ENCODE results near the gene PHTF2. TPM values are rescaled to one million over a fixed set of nuclear protein-coding genes. Genes with fewer than 3 reads are reported as not detected.

Gene PHTF2
- polyA plus RNA-seq, 1 experiment, result 60.1 TPM

DNA sequence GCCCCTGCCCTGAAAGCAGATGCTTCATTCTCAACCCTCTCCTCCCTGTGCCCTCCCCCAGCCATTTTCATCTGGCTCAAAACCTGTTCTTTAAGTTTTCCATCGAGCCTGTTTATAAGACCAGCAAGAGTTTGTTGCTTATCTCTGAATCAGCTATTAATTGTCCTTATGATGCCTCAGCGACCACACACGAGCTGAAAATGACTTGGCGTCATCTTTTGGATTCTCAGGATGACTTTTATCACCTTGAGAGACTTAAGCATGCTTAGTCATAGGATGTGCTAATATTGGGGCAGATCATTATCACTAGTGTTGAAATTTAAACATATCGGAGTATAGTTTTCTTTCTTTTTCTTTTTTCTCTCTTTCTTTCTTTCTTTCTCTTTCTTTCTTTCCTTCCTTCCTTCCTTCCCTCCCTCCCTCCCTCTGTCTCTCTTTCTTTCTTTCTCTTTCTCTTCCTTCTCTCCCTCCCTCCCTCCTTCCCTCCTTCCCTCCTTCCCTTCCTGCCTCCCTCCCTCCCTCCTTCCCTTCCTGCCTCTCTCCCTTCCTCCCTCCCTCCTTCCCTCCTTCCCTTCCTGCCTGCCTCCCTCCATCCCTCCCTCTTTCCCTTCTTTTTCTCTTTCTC lies 184.5 kb downstream of the PHTF2 start:
- TF ChIP-seq, protein P1, sequence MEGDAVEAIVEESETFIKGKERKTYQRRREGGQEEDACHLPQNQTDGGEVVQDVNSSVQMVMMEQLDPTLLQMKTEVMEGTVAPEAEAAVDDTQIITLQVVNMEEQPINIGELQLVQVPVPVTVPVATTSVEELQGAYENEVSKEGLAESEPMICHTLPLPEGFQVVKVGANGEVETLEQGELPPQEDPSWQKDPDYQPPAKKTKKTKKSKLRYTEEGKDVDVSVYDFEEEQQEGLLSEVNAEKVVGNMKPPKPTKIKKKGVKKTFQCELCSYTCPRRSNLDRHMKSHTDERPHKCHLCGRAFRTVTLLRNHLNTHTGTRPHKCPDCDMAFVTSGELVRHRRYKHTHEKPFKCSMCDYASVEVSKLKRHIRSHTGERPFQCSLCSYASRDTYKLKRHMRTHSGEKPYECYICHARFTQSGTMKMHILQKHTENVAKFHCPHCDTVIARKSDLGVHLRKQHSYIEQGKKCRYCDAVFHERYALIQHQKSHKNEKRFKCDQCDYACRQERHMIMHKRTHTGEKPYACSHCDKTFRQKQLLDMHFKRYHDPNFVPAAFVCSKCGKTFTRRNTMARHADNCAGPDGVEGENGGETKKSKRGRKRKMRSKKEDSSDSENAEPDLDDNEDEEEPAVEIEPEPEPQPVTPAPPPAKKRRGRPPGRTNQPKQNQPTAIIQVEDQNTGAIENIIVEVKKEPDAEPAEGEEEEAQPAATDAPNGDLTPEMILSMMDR (IDR thresholded peaks at IDR 0.05; ENCODE audit: low read depth, low read length), result no peak
- Histone ChIP-seq H3K9me3 (ENCODE audit: control insufficient read depth, insufficient read depth, low read length) (no peaks in the 10 kb centered on the region; the same call in 1 of the 2 replicates), H3K27ac (ENCODE audit: low read depth, low read length) (no peak overlapping the region), H3K27me3 (ENCODE audit: control insufficient read depth, insufficient read depth, low read length) (no peaks in the 10 kb centered on the region), H3K4me3 (ENCODE audit: low read depth, low read length) (no peak overlapping the region)
- no peak for DNase-seq (ENCODE audit: low read depth, low spot score)
- ChIA-PET CTCF (interaction anchor here (0.6 kb wide), 1 partner anchor 37 kb away, joined by 3 read pairs; no protein-coding TSS in a partner anchor), POLR2A (interaction anchor here (0.7 kb wide), 1 partner anchor 76 kb away, joined by 6 read pairs; no protein-coding TSS in a partner anchor)

DNA sequence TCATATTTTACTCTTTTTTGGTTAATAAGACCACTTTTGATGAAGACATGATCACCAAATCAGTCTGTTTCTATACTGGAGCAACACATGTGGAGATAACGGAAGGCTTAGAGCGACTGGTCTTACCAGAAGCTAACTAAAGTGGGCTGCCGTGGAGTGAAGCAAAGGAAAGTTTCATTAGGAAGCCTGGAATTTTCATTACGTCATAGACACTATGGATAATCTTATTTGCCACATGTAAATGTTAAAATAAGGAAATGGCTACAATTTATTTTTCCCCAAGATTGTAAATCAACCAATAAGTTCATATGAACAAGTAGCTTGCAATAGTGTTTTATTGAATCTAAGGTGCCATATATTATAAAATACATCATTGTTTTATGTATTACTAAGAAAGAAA lies 185.4 kb downstream of the PHTF2 start:
- no peak overlapping the region for H3K27ac ChIP-seq (ENCODE audit: low read depth, low read length)
- TF ChIP-seq, protein P1 (IDR thresholded peaks at IDR 0.05; ENCODE audit: low read depth, low read length), result no peak
- H3K4me3 ChIP-seq (ENCODE audit: low read depth, low read length), result no peak overlapping the region
- no peaks in the 10 kb centered on the region for H3K27me3 ChIP-seq (ENCODE audit: control insufficient read depth, insufficient read depth, low read length)
- CTCF ChIA-PET, result interaction anchor here (0.6 kb wide), 1 partner anchor 36 kb away, joined by 3 read pairs; no protein-coding TSS in a partner anchor
- POLR2A ChIA-PET, result interaction anchor here (0.7 kb wide), 1 partner anchor 77 kb away, joined by 6 read pairs; no protein-coding TSS in a partner anchor
- H3K9me3 ChIP-seq (ENCODE audit: control insufficient read depth, insufficient read depth, low read length), result no peaks in the 10 kb centered on the region; the same call in 1 of the 2 replicates
- no peak for DNase-seq (ENCODE audit: low read depth, low spot score)

DNA sequence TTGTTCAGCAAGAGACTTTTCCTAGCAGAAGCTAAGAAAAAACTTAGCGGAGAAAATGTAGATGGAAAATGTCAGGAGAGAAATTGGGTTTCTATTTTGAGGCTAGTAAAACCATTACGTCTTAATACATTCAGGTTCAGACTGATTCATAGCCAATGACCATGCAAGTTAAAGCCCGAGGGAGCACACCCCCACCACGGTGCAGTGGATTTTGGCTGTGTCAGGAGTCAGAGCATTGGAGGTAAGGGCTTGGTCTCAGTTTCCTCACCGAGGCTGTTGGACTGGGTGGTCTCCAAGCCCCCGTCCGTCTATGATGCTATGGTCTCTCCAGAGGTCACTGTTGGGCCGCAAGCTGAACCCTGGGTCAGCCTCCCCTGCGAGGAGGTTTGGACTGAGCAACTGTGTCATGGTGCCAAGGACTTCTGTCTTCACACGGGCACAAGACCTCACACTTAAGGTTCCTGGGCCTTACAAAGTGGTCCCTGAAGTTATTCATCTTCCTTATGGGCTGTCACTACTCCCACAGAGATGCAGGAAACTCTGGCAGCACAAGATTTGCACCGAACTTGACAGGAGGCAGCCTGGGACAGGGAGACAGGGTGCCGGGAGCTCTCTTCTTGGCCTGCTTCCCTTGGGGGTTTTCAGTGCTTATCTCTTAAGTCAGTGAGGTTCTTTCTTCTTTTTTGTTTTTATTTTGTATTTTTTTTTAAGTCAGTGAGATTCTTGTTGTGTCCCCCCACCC lies 186.8 kb downstream of the PHTF2 start:
- CTCF ChIA-PET, result interaction anchor here (0.5 kb wide), 1 partner anchor 8 kb away, joined by 9 read pairs; no protein-coding TSS in a partner anchor

DNA sequence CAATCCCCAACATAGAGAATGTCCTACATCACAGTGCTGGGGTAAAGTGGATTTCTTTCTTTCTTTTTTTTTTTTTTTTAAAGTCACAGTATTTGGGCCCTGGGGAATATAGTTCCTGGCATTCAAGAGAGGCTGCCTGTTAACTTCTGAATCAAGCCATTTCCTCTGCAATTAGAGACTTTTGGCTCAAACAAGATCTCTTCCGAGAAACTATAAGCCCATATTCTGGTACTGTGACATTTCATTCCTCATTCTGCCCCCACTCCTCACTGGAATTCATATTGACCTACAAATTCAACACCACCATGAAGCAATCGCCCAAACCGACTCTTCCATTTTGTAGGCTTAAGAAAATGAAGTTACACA lies 187.4 kb downstream of the PHTF2 start:
- CTCF ChIA-PET, result no interaction called here
- POLR2A ChIA-PET, result no interaction called here
- H3K27me3 ChIP-seq (ENCODE audit: control insufficient read depth, insufficient read depth, low read length), result no peaks in the 10 kb centered on the region
- DNase-seq (ENCODE audit: low read depth, low spot score), result no peak
- no peaks in the 10 kb centered on the region; the same call in 1 of the 2 replicates for H3K9me3 ChIP-seq (ENCODE audit: control insufficient read depth, insufficient read depth, low read length)
- TF ChIP-seq, protein P1 (IDR thresholded peaks at IDR 0.05; ENCODE audit: low read depth, low read length), result no peak
- no peak overlapping the region for H3K4me3 ChIP-seq (ENCODE audit: low read depth, low read length)
- no peak overlapping the region for H3K27ac ChIP-seq (ENCODE audit: low read depth, low read length)

More for the DNA sequence above, 186.8 kb downstream of the PHTF2 start:
- TF ChIP-seq, protein P1 (IDR thresholded peaks at IDR 0.05; ENCODE audit: low read depth, low read length), result no peak
- Histone ChIP-seq H3K4me3 (ENCODE audit: low read depth, low read length) (no peak overlapping the region), H3K9me3 (ENCODE audit: control insufficient read depth, insufficient read depth, low read length) (no peaks in the 10 kb centered on the region; the same call in 1 of the 2 replicates), H3K27me3 (ENCODE audit: control insufficient read depth, insufficient read depth, low read length) (no peaks in the 10 kb centered on the region), H3K27ac (ENCODE audit: low read depth, low read length) (no peak overlapping the region)
- POLR2A ChIA-PET, result no interaction called here
- DNase-seq (ENCODE audit: low read depth, low spot score), result no peak
